ENCODE data around the gene CDC42BPA.

DNA sequence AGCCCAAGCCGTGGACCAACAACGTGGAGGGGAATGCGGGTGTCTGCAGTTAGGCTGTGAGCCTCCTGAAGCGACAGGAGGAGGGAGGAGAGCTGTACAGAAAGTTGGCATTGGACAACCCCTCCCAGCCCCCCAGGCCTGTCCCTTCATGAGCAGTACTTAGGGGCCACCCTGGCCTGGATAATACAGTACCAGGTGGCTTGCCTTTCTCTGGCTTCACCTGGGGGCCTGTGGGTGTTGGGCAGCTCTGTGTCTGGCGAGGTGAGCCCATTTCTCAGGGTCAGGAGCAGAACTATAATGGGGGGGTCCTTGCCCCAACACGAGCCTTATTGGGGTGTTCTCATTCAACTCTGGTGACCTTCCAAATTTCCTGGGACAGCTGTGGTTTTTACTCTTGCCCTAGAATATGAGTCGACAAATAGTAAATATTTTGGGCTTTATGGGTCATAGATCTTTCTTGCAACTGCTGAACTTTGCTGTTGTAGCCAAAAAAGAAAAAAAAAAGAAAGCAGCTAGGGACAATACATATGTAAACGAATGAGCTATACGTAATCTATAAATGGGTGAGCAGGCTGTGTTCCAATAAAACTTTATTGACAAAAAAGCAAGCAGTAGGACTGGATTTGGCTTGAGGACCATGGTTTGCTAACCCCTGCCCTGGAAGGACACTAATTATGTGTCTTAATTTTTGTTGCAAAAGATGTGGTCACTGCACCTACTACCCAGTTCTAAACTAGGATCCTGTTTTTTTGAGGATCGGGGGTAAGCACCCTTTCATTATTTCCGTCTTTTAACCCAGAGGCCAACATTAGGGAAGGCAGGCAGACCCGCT is 366.8 kb downstream of the CDC42BPA start:
- TF ChIP-seq, protein P1, sequence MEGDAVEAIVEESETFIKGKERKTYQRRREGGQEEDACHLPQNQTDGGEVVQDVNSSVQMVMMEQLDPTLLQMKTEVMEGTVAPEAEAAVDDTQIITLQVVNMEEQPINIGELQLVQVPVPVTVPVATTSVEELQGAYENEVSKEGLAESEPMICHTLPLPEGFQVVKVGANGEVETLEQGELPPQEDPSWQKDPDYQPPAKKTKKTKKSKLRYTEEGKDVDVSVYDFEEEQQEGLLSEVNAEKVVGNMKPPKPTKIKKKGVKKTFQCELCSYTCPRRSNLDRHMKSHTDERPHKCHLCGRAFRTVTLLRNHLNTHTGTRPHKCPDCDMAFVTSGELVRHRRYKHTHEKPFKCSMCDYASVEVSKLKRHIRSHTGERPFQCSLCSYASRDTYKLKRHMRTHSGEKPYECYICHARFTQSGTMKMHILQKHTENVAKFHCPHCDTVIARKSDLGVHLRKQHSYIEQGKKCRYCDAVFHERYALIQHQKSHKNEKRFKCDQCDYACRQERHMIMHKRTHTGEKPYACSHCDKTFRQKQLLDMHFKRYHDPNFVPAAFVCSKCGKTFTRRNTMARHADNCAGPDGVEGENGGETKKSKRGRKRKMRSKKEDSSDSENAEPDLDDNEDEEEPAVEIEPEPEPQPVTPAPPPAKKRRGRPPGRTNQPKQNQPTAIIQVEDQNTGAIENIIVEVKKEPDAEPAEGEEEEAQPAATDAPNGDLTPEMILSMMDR (IDR thresholded peaks at IDR 0.05) = no peak
- TF ChIP-seq ZFX (IDR thresholded peaks at IDR 0.05; ENCODE audit: borderline replicate concordance) = no peak

Data from 22Rv1 (cell line).